Aorta (tissue), 5 donors: Measurements from ENCODE around the gene BEAN1. TPM values are rescaled to one million over a fixed set of nuclear protein-coding genes. Genes with fewer than 3 reads are reported as not detected.
A peak's percentile ranks its signal among the peaks of the same experiment; 100 is the strongest.

ENCODE experiments used
- ATAC-seq: fragments of 200-7000 bp; cut with Tn5 transposase; one replicate; pipeline ENCODE4 v1.9.1; 2022; ENCODE audit warnings: moderate library complexity; ENCODE audit not compliant: low FRiP score
- DNase-seq, 2 donors: peaks; one replicate each; pipeline ENCODE4 v3.0.0-alpha.2; 2020
- H3K27ac ChIP-seq, 2 donors: one replicate each; pipeline ENCODE4 v1.5.1; 2013; ENCODE audit warnings: low read length in 2 of 2, mild to moderate bottlenecking in 2 of 2, moderate library complexity in 2 of 2, control low read depth in 1 of 2, inconsistent platforms in 1 of 2, low read depth in 1 of 2
- H3K27me3 ChIP-seq, 2 donors: one replicate each; pipeline ENCODE4 v1.6.1; 2013; ENCODE audit warnings: control low read depth in 1 of 2, low read length in 1 of 2, mild to moderate bottlenecking in 1 of 2, moderate library complexity in 1 of 2; ENCODE audit not compliant: insufficient read depth in 2 of 2, control insufficient read depth in 1 of 2
- H3K36me3 ChIP-seq, 2 donors: one replicate each; pipeline ENCODE4 v1.6.1; 2013; ENCODE audit warnings: control low read depth in 1 of 2, low read length in 1 of 2, mild to moderate bottlenecking in 1 of 2; ENCODE audit not compliant: insufficient read depth in 2 of 2, control insufficient read depth in 1 of 2
- H3K4me1 ChIP-seq, 2 donors: one replicate each; pipeline ENCODE4 v1.6.1; 2013; ENCODE audit warnings: low read length in 2 of 2, control low read depth in 1 of 2, mild to moderate bottlenecking in 1 of 2, moderate library complexity in 1 of 2; ENCODE audit not compliant: insufficient read depth in 2 of 2, control insufficient read depth in 1 of 2
- H3K4me3 ChIP-seq, 2 donors: one replicate each; pipeline ENCODE4 v1.5.1; 2013; ENCODE audit warnings: low read length in 2 of 2, control low read depth in 1 of 2, mild to moderate bottlenecking in 1 of 2
- H3K9me3 ChIP-seq: one replicate; pipeline ENCODE4 v1.6.1; 2013; ENCODE audit warnings: mild to moderate bottlenecking, low read length; ENCODE audit not compliant: control insufficient read depth
- WGBS, 2 donors: extraction: QIAGEN DNeasy Blood & Tissue Kit; methylation state at CpG; one replicate each; pipeline ENCODE4 v1.1.7; 2013; 5-methylcytosine and 5-hydroxymethylcytosine counted together
- intact Hi-C, 2 donors: fragments of 100-400 bp; cut with DNase I; formaldehyde crosslinking; loops; one replicate each; pipeline versions ENCODE4 v1.14.2 to v1.15.0; 2022
- long read RNA-seq, 2 donors: library from polyadenylated mRNA; unstranded; transcript quantifications; one replicate each; pipeline ENCODE4 v2.0.0, GENCODE V29; 2020 to 2021
- polyA plus RNA-seq, 2 donors: library from polyadenylated mRNA; stranded (reverse); fragments of 200-250 nt; gene quantifications; one replicate each; pipeline ENCODE4 v1.2.3, GENCODE V29; 2013
- total RNA-seq, 2 donors: library from RNA; stranded (reverse); fragmentation: NEBNext Ultra II Directional; extraction: Animal tissue kit (Norgen Biotek cat#: 25700); gene quantifications; one replicate each; pipeline ENCODE4 v1.2.1, GENCODE V29; 2021
- donor health status: healthy with polysubstance abuse.
- donor health status: Bipolar disorder and iron deficiency.
- donor health status: DM: no; HTN: no; CAD: no.
- donor health status: DM: no; HTN: no; CAD: no.
- donor health status: DM: yes; HTN: yes; CAD: no.

Gene BEAN1, protein sequence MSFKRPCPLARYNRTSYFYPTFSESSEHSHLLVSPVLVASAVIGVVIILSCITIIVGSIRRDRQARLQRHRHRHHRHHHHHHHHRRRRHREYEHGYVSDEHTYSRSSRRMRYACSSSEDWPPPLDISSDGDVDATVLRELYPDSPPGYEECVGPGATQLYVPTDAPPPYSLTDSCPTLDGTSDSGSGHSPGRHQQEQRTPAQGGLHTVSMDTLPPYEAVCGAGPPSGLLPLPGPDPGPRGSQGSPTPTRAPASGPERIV
- total RNA-seq, result 1 to 10 TPM in 1 of 2 donors, under 1 TPM in 1; 0.16 to 1.8 TPM
- under 1 TPM; 0.13 to 0.77 TPM for polyA plus RNA-seq
- long read RNA-seq, donor 1, partial matches to known transcripts, result 1 of 13 reads
- long read RNA-seq, donor 1, other reads (novel, unspliced or antisense), result 12 of 13 reads
- long read RNA-seq, donor 2, partial matches to known transcripts, result 0 of 22 reads
- long read RNA-seq, donor 2, other reads (novel, unspliced or antisense), result 22 of 22 reads

DNA sequence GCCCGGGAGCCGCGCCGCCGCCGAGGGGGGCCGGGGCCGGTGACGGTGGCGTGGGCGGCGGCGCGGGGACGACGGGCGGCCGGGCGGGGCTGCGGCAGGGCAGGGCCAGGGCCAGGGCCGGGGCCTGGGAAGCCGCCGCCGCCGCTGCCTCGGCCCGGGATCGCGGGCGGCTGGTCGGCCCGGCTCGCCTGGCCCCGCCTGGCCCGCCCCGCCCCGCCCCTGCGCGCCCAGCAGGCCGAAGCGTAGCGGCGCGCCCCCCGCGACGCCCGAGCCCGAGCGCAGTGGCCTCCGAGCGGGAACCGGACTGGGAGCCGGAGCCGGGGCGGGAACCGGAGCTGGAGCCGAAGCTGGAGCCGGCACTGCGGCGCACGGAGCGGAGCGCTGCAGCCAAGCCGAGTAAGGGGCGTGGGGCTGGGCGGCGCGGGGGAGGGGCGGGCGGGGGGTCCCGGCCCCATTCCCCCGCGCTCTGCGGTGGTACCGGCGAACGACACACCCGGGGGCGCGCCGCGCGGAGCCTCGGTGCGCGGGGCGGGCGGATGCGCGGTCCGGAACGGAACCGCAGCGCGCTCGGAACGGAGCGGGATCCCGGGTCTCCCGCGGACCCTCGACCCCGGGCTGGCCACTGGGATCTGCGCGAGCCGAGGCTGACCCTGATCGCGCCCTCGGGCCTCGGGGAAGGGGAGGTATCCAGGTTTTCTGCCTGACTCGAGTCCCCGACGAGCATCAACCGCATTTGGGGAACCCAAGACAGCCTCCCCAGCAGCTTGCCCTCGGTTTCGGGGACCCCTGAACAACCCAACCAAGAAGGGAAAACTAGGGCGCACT lies at the start of gene BEAN1:
Gene BEAN1 (plus strand): TSS at position 260 of the 825 bp plus-strand sequence. CDS start 10,382 bp downstream, outside the sequence.
- H3K27me3 ChIP-seq, result no peaks in the 10 kb centered on the region
- 1% methylated on average over 104 to 118 of the region's 118 CpGs for WGBS, 2 donors
- DNase-seq, result no peak
- no peak within 1 kb of the TSS for H3K27ac ChIP-seq
- peak within 1 kb of the TSS; percentile 55 to 65 for H3K4me3 ChIP-seq
- intact Hi-C loops, result no loop called here
- no peaks in the 10 kb centered on the region for H3K9me3 ChIP-seq
- H3K36me3 ChIP-seq, result no peaks in the 10 kb centered on the region
- peak; percentile 13 for ATAC-seq
- no peaks in the 10 kb centered on the region for H3K4me1 ChIP-seq

DNA sequence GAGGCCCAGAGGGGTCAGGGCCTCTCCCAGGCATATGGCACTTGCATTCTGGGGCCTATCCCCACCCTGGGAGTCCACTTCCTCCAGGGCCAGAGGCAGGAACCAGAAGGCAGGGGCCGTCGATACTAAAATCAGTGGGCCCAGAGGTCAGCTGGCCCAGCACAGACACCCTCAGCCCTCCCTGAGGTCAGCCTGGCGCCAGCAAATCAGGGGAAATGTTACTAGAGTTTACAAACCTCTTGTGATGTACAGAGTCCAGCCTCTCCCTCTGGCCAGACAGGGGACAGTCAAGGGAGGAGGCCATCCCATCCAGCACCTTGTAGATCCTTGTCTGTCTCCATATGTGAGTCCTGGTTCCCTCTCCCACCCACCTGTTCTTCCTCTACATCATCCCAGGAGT lies 49.8 kb upstream of the BEAN1 start:
- Histone ChIP-seq H3K36me3 (no peaks in the 10 kb centered on the region), H3K4me3 (no peak overlapping the region), H3K27me3 (no peaks in the 10 kb centered on the region), H3K4me1 (no peaks in the 10 kb centered on the region), H3K27ac (no peak overlapping the region), H3K9me3 (no peaks in the 10 kb centered on the region)
- no peak for ATAC-seq
- 94 to 95% methylated on average over 3 of the region's 3 CpGs for WGBS, 2 donors
- intact Hi-C loops, result no loop called here
- DNase-seq, result peak in 1 of 2 donors; percentile 20

DNA sequence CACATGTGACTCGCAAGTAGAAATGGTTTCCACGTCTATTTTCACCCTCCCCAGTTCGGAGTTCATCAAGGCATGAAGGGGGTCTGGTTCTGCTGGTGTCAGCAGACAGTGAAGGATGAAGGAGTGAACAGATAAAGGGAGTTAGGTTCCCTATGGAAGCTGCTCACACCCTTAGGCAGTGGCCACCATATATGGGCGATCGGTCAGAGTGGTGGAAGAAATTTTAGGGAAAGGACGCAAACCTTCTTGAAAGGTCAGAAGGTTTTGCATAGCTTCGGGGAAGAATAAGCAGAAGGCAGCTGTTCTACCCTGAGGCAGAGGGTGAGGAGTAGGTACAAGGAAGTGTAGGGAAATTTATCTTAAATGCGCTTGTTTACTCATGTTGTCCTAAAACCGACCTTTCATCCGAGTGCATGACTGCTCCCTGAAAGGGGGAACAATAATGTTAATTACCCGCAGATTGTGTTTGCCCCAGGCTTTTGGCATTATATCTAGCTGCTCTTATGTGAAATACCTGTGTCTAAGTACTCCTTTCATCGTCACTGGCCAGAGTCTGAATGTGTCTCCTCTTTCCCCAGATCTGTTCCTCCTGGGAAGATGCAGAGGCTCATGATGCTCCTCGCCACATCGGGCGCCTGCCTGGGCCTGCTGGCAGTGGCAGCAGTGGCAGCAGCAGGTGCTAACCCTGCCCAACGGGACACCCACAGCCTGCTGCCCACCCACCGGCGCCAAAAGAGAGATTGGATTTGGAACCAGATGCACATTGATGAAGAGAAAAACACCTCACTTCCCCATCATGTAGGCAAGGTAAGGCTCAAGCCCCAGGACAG lies 48.1 kb upstream of the BEAN1 start:
- Histone ChIP-seq H3K27me3 (no peaks in the 10 kb centered on the region), H3K27ac (no peak overlapping the region), H3K9me3 (no peaks in the 10 kb centered on the region), H3K4me1 (no peaks in the 10 kb centered on the region), H3K4me3 (no peak overlapping the region), H3K36me3 (no peaks in the 10 kb centered on the region)
- DNase-seq, result peak in 1 of 2 donors; percentile 9
- no peak for ATAC-seq
- 86 to 89% methylated on average over 17 to 18 of the region's 18 CpGs for WGBS, 2 donors
- intact Hi-C loops, result no loop called here

DNA sequence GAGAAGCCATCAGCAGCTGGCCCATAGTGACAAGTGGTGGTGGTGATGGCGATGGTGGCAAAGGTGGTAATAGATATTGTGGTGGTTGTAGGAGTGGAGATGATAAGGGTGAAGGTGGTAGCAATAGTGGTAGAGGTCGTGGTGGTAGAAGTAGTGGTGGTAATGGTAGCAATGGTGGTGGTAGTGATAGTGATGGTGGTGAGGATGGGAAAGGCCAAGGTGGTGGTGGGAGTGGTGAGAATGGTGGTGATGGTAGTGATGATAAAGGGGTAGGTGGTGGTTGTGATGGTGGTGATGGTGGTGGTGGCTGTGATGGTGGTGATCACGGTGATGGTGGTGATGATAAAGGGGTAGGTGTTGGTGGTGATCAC lies 47.5 kb upstream of the BEAN1 start:
- no peaks in the 10 kb centered on the region for H3K4me1 ChIP-seq
- H3K9me3 ChIP-seq, result no peaks in the 10 kb centered on the region
- ATAC-seq, result no peak
- no peaks in the 10 kb centered on the region for H3K36me3 ChIP-seq
- intact Hi-C loops, result no loop called here
- no peaks in the 10 kb centered on the region for H3K27me3 ChIP-seq
- H3K4me3 ChIP-seq, result no peak overlapping the region
- peak in 1 of 2 donors; percentile 5 for DNase-seq
- 97 to 100% methylated on average over 3 of the region's 3 CpGs for WGBS, 2 donors
- H3K27ac ChIP-seq, result no peak overlapping the region

DNA sequence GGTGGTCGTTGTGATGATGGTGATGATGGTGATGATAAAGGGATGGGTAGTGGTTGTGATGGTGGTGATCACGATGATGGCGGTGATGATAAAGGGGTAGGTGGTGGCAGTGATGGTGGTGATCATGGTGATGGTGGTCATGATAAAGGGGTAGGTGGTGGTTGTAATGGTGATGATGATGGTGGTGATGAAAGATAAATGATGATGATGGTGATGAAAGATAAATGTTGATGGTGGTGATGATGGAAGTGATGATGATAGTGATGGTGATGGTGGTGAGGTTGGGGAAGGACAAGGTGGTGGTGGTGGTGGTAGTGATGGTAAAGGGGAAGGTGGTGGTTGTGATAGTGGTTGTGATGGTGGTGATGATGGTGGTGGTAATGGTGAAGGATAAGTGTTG lies 46.7 kb upstream of the BEAN1 start:
- Histone ChIP-seq H3K4me3 (no peak overlapping the region), H3K36me3 (no peaks in the 10 kb centered on the region), H3K4me1 (no peaks in the 10 kb centered on the region), H3K27me3 (no peaks in the 10 kb centered on the region), H3K9me3 (no peaks in the 10 kb centered on the region), H3K27ac (no peak overlapping the region)
- intact Hi-C loops, result no loop called here
- whole genome bisulfite sequencing, 2 donors, result 72 to 78% methylated on average over 3 of the region's 3 CpGs
- DNase-seq (no peak), ATAC-seq (no peak)

DNA sequence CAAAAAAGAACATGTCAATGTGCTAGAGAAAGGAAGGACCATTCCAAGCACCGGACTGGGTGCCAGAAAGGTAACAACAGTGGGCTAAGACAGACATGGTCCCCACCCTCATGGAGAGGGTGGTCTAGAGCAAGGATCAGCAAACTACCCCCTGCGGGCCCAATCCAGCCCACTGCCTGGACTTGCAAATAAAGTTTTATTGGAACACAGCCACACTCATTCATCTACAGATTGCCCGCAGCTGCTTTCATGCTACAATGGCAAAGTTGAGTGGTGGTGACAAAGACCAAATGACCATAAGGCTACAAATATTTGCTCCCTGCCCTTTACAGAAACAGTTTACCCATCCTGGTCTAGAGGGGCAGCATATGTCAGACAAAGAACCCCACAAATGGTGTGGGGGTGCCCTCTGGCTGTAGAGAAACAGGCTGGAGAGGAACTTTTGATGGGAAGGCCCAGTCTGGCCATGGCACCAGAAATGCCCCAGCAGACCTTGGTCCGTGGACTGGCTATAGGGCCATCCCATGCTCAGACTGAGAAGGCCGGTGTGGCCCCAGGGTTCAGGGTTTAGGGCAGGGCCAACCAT lies 45.4 kb upstream of the BEAN1 start:
- Histone ChIP-seq H3K36me3 (no peaks in the 10 kb centered on the region), H3K27ac (no peak overlapping the region), H3K4me3 (no peak overlapping the region), H3K4me1 (no peaks in the 10 kb centered on the region), H3K9me3 (no peaks in the 10 kb centered on the region), H3K27me3 (no peaks in the 10 kb centered on the region)
- WGBS, 2 donors, result 75 to 79% methylated on average over 5 of the region's 5 CpGs
- DNase-seq (no peak), ATAC-seq (no peak)
- intact Hi-C loops, result no loop called here

DNA sequence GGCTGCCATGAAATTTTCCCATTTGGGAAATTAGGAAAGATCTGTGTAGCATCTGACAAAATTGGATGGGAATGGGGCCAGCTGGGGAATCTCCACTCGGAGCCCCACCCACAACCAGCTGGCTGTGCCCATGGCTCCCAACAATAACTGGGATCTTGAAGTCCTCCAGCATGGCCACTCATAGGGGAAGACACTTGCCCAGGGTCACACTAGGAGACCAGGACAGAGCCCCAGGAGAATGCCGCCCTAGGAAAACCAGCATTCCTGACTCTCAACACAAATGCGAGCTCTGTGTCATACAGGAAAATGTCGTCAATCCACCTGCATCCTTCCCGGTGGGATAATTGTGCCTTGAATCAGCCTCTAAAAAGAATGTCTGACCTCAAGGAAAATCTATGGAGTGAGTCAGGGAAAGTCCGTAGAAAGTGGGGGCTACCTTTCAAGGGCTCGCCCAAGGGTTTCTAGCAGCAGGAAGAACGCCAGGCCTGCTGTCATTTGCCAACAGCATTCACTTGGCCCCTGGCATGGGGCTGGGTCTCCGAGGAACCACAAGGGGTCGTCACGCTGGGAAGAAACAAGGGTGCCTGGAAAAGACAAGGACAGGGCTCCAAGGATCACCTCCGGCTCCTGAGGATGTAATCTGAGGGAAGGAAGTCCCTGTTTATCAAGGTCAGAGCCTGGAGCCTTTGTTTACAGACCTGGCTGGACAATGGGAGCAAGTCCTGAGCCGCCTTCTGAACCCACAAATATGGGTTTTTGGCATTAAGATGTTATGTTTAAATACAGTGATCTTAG lies 44.7 kb upstream of the BEAN1 start:
- Histone ChIP-seq H3K27ac (no peak overlapping the region), H3K4me1 (no peaks in the 10 kb centered on the region), H3K36me3 (no peaks in the 10 kb centered on the region), H3K27me3 (no peaks in the 10 kb centered on the region), H3K9me3 (no peaks in the 10 kb centered on the region), H3K4me3 (no peak overlapping the region)
- ATAC-seq (peak; percentile 51), DNase-seq (no peak)
- whole genome bisulfite sequencing, 2 donors, result 77 to 83% methylated on average over 13 of the region's 13 CpGs
- intact Hi-C loops, result no loop called here

DNA sequence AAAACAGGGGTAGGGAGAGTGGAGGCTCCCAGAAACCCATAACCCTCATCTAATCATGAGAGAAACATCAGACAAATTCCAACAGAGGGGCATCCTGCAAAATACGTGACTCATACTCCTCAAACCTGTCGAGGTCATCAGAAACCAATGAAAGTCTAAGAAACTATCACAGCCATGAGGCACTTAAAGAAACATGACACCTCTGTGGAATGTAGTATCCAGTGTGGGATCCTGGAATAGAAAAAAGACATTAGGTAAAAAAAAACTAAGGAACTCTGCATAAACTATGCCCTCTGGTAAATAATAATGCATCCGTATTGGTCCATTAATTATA lies 44.2 kb upstream of the BEAN1 start:
- H3K27me3 ChIP-seq, result no peaks in the 10 kb centered on the region
- no peaks in the 10 kb centered on the region for H3K9me3 ChIP-seq
- DNase-seq (no peak), ATAC-seq (no peak)
- H3K36me3 ChIP-seq, result no peaks in the 10 kb centered on the region
- WGBS, 2 donors, result 54 to 64% methylated on average over 3 of the region's 3 CpGs
- no peak overlapping the region for H3K27ac ChIP-seq
- intact Hi-C loops, result no loop called here
- H3K4me1 ChIP-seq, result no peaks in the 10 kb centered on the region
- no peak overlapping the region for H3K4me3 ChIP-seq
